IMR-90 (cell line): ENCODE measurements around the gene MCTP1. TPM values are rescaled to one million over a fixed set of nuclear protein-coding genes. Genes with fewer than 3 reads are reported as not detected.

ENCODE experiments used
- ATAC-seq: fragments of 200-7000 bp; cut with Tn5 transposase; 2 replicates; pipeline ENCODE4 v1.9.1; 2020; ENCODE audit warnings: low read depth, mild to moderate bottlenecking, moderate library complexity
- BruUV-seq: library from RNA; stranded (reverse); fragments of 400-500 nt; replicated peaks from 2 replicates; lab custom pipeline; 2021; lab: Mats Ljungman, UMichigan
- CTCF ChIA-PET: fragments of 300-600 bp; formaldehyde crosslinking; extraction: SDS; loops from one replicate; lab custom pipeline; 2021; ENCODE audit warnings: antibody characterized with exemption; lab: Yijun Ruan, JAX
- POLR2A ChIA-PET: fragments of 300-600 bp; sonication (Branson Sonifier 250); formaldehyde crosslinking; loops from one replicate; lab custom pipeline; 2022; ENCODE audit warnings: antibody characterized with exemption; ENCODE audit not compliant: unreplicated experiment; lab: Charles Lee
- DNase-seq: peaks from one replicate; pipeline ENCODE4 v3.0.0; 2013
- H2AFZ ChIP-seq: replicated peaks from 2 replicates; pipeline ENCODE3; 2013; ENCODE audit warnings: low read length, mild to moderate bottlenecking; ENCODE audit not compliant: poor library complexity
- H2AK5ac ChIP-seq: 2 replicates; pipeline ENCODE4 v1.6.1; 2013; ENCODE audit warnings: low read depth, low read length, inconsistent platforms
- H2AK9ac ChIP-seq: replicated peaks from 2 replicates; pipeline ENCODE3; 2013; ENCODE audit warnings: mild to moderate bottlenecking, low read depth, low read length, moderate library complexity; ENCODE audit not compliant: poor library complexity
- H2BK120ac ChIP-seq: 2 replicates; pipeline ENCODE4 v1.6.1; 2013; ENCODE audit warnings: low read depth, low read length, inconsistent platforms
- H2BK15ac ChIP-seq: 3 replicates; pipeline ENCODE4 v1.6.1; 2013; ENCODE audit warnings: low read depth, low read length, inconsistent platforms
- H2BK20ac ChIP-seq: 2 replicates; pipeline ENCODE4 v1.6.1; 2013; ENCODE audit warnings: low read depth, mild to moderate bottlenecking, inconsistent platforms, low read length, moderate library complexity
- H2BK5ac ChIP-seq: 2 replicates; pipeline ENCODE4 v1.6.1; 2013; ENCODE audit warnings: mild to moderate bottlenecking, low read depth, low read length, inconsistent platforms; ENCODE audit not compliant: poor library complexity, severe bottlenecking
- H3K14ac ChIP-seq: replicated peaks from 2 replicates; pipeline ENCODE4 v1.6.1; 2013; ENCODE audit warnings: low read depth, low read length, inconsistent platforms
- H3K18ac ChIP-seq: 2 replicates; pipeline ENCODE4 v1.6.1; 2013; ENCODE audit warnings: low read depth, low read length, control low read depth
- H3K23ac ChIP-seq: 2 replicates; pipeline ENCODE4 v1.6.1; 2013; ENCODE audit warnings: low read depth, low read length, inconsistent platforms
- H3K27ac ChIP-seq: 2 replicates; pipeline ENCODE4 v1.5.1; 2013; ENCODE audit warnings: mild to moderate bottlenecking, control low read depth, low read length; ENCODE audit not compliant: insufficient read depth
- H3K27me3 ChIP-seq: 2 replicates; pipeline ENCODE4 v1.6.1; 2013; ENCODE audit warnings: low read length; ENCODE audit not compliant: control insufficient read depth, insufficient read depth
- H3K36me3 ChIP-seq: 2 replicates; pipeline ENCODE4 v1.6.1; 2013; ENCODE audit warnings: low read length, mixed read lengths; ENCODE audit not compliant: control insufficient read depth, insufficient read depth
- H3K4ac ChIP-seq: 2 replicates; pipeline ENCODE4 v1.6.1; 2013; ENCODE audit warnings: low read depth, low read length, inconsistent platforms
- H3K4me1 ChIP-seq: 2 replicates; pipeline ENCODE4 v1.6.1; 2013; ENCODE audit warnings: low read length, mixed read lengths; ENCODE audit not compliant: control insufficient read depth, insufficient read depth
- H3K4me2 ChIP-seq: 2 replicates; pipeline ENCODE4 v1.6.1; 2013; ENCODE audit warnings: low read depth, mild to moderate bottlenecking, control low read depth, low read length, moderate library complexity
- H3K4me3 ChIP-seq: 2 replicates; pipeline ENCODE4 v1.5.1; 2013; ENCODE audit warnings: low read depth, mild to moderate bottlenecking, control low read depth, low read length, moderate library complexity; ENCODE audit not compliant: insufficient read depth
- H3K56ac ChIP-seq: 2 replicates; pipeline ENCODE4 v1.6.1; 2013; ENCODE audit warnings: low read length, inconsistent platforms; ENCODE audit not compliant: insufficient read depth; ENCODE audit errors: extremely low read depth
- H3K79me1 ChIP-seq, 2 experiments: 2 replicates each; pipeline ENCODE4 v1.6.1; 2013; ENCODE audit warnings: low read length in 2 of 2, inconsistent platforms in 1 of 2, low read depth in 1 of 2
- H3K9ac ChIP-seq: 2 replicates; pipeline ENCODE4 v1.6.1; 2013; ENCODE audit warnings: low read depth, low read length, control low read depth
- H3K9me1 ChIP-seq: 2 replicates; pipeline ENCODE4 v1.6.1; 2013; ENCODE audit warnings: low read length, inconsistent platforms; ENCODE audit not compliant: insufficient read depth
- H3K9me3 ChIP-seq: 2 replicates; pipeline ENCODE4 v1.6.1; 2013; ENCODE audit warnings: low read length; ENCODE audit not compliant: control insufficient read depth, insufficient read depth
- H4K20me1 ChIP-seq: 2 replicates; pipeline ENCODE4 v1.6.1; 2013; ENCODE audit warnings: low read length, inconsistent platforms; ENCODE audit not compliant: insufficient read depth
- H4K5ac ChIP-seq: 2 replicates; pipeline ENCODE4 v1.6.1; 2013; ENCODE audit warnings: mild to moderate bottlenecking, low read depth, low read length, control low read depth
- H4K8ac ChIP-seq, 2 experiments: 2 replicates each; pipeline ENCODE4 v1.6.1; 2013; ENCODE audit warnings: low read depth in 2 of 2, low read length in 2 of 2, control low read depth in 1 of 2, inconsistent platforms in 1 of 2
- H4K91ac ChIP-seq: 2 replicates; pipeline ENCODE4 v1.6.1; 2013; ENCODE audit warnings: low read depth, low read length, inconsistent platforms; ENCODE audit not compliant: insufficient read depth
- CEBPB ChIP-seq: IDR thresholded peaks from 2 replicates; pipeline ENCODE4 v1.6.1; 2012; ENCODE audit warnings: low read depth, low read length, improper control_type of control experiment
- FOS ChIP-seq: fragments of 150-350 bp; IDR thresholded peaks from 2 replicates; pipeline ENCODE4 v1.6.1; 2016; ENCODE audit warnings: low read depth, low read length
- MXI1 ChIP-seq: IDR thresholded peaks from 2 replicates; pipeline ENCODE4 v1.6.1; 2012; ENCODE audit warnings: low read depth, mild to moderate bottlenecking, low read length, moderate library complexity, borderline replicate concordance
- NFE2L2 ChIP-seq: fragments of 150-350 bp; IDR thresholded peaks from 2 replicates; pipeline ENCODE4 v1.6.1; 2016; ENCODE audit warnings: low read depth, mild to moderate bottlenecking, low read length
- RAD21 ChIP-seq: IDR thresholded peaks from 2 replicates; pipeline ENCODE4 v1.6.1; 2012; ENCODE audit warnings: low read length, improper control_type of control experiment
- WGBS, 2 experiments: methylation state at CpG; one replicate each; pipeline versions ENCODE4 v1.1.5 to v1.1.7; 2013; ENCODE audit warnings: missing lambda C conversion rate in 2 of 2; ENCODE audit not compliant: insufficient read length in 1 of 2; ENCODE audit errors: extremely low coverage in 2 of 2; 5-methylcytosine and 5-hydroxymethylcytosine counted together
- dilution Hi-C: fragments of 300-500 bp; cut with HindIII; formaldehyde crosslinking; loops from one replicate; pipeline ENCODE4 v1.14.3; 2018; ENCODE audit warnings: low sequenced_read_pairs; ENCODE audit not compliant: unreplicated experiment
- in situ Hi-C: fragments of 300-500 bp; cut with MboI; formaldehyde crosslinking; loops from 3 replicates; pipeline ENCODE4 v1.14.3; 2019; ENCODE audit warnings: low sequenced_read_pairs, inconsistent platforms, mixed read lengths
- intact Hi-C: fragments of 100-400 bp; cut with micrococcal nuclease; formaldehyde crosslinking; loops from 2 replicates; pipeline ENCODE4 v1.10.0; 2022
- polyA plus RNA-seq, 3 experiments: library from polyadenylated mRNA; depleted of rRNA; stranded (reverse); fragments of >200 nt; gene quantifications; 2 replicates each; pipeline ENCODE4 v1.2.3, GENCODE V29; 2012; ENCODE audit warnings: low replicate concordance in 1 of 3
- total RNA-seq: library from RNA; depleted of rRNA; stranded (reverse); fragments of >200 nt; gene quantifications from 2 replicates; pipeline ENCODE4 v1.2.3, GENCODE V29; 2012
- TF ChIP-seq, protein P1 (sequence below): conservative IDR thresholded peaks from 2 replicates; pipeline ENCODE4 v1.5.1; 2012; ENCODE audit warnings: mild to moderate bottlenecking, low read depth, low read length, improper control_type of control experiment
- TF ChIP-seq, protein P2 (sequence below): fragments of 150-350 bp; IDR thresholded peaks from 2 replicates; pipeline ENCODE4 v1.6.1; 2017; ENCODE audit warnings: mild to moderate bottlenecking, antibody characterized with exemption, low read length, low read depth
- TF ChIP-seq, protein P3 (sequence below): fragments of 150-350 bp; IDR thresholded peaks from 2 replicates; pipeline ENCODE4 v1.6.1; 2016; ENCODE audit warnings: low read depth, mild to moderate bottlenecking, low read length, moderate library complexity, borderline replicate concordance

MCTP1 gene
- total and polyA plus RNA-seq, 2 of the 4 experiments (the other 2 are of a cell fraction) = 0.21 TPM; not detected in 1

DNA sequence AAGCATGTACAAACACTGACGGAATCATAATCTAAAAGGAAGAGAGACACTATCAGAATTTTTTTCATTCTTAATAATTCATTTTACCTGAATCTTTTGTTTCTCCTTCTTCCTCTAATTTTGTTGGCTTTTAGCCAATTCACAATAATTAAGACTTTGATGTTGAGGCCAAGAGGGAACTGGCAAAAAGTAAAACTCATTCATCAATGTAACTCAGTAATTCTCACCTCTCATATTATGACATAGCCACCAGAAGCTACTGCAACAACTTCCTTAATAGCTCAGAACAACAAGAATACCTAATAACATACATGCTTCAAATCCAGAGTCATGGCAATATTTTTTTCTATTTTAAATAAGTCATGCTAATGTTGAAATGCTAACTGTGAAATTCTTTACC, 64.5 kb downstream of the MCTP1 start:
- no peak overlapping the region for H4K5ac ChIP-seq
- no peaks in the 10 kb centered on the region for H3K9me3 ChIP-seq
- no peak overlapping the region for H3K4me2 ChIP-seq
- H3K56ac ChIP-seq = no peak overlapping the region
- no peak overlapping the region for H2BK15ac ChIP-seq
- H2BK120ac ChIP-seq = no peak overlapping the region
- H3K4ac ChIP-seq = no peak overlapping the region
- no peak overlapping the region for H2AFZ ChIP-seq
- intact Hi-C loops (no loop called here), dilution Hi-C loops (no loop called here), in situ Hi-C loops (no loop called here)
- no peak overlapping the region for H2BK20ac ChIP-seq
- H3K4me3 ChIP-seq = no peak overlapping the region
- no peaks in the 10 kb centered on the region for H4K20me1 ChIP-seq
- ChIA-PET POLR2A (no interaction called here), CTCF (no interaction called here)
- no peaks in the 10 kb centered on the region for H3K79me1 ChIP-seq
- no peaks in the 10 kb centered on the region for H3K36me3 ChIP-seq
- no peak overlapping the region for H4K91ac ChIP-seq
- no peak overlapping the region for H2AK5ac ChIP-seq
- H3K23ac ChIP-seq = no peak overlapping the region
- H3K9me1 ChIP-seq = no peaks in the 10 kb centered on the region
- no peaks in the 10 kb centered on the region for H3K4me1 ChIP-seq
- H2BK5ac ChIP-seq = no peak overlapping the region
- H2AK9ac ChIP-seq = no peak overlapping the region
- ATAC-seq (no peak), DNase-seq (no peak)
- H3K18ac ChIP-seq = no peak overlapping the region
- no peak overlapping the region for H3K9ac ChIP-seq
- no CpG with 5 or more reads among the region's 1 CpG for WGBS, 2 experiments
- H3K27me3 ChIP-seq = no peaks in the 10 kb centered on the region
- no TSS peak for BruUV-seq
- H3K27ac ChIP-seq = no peak overlapping the region
- TF ChIP-seq, protein P1, sequence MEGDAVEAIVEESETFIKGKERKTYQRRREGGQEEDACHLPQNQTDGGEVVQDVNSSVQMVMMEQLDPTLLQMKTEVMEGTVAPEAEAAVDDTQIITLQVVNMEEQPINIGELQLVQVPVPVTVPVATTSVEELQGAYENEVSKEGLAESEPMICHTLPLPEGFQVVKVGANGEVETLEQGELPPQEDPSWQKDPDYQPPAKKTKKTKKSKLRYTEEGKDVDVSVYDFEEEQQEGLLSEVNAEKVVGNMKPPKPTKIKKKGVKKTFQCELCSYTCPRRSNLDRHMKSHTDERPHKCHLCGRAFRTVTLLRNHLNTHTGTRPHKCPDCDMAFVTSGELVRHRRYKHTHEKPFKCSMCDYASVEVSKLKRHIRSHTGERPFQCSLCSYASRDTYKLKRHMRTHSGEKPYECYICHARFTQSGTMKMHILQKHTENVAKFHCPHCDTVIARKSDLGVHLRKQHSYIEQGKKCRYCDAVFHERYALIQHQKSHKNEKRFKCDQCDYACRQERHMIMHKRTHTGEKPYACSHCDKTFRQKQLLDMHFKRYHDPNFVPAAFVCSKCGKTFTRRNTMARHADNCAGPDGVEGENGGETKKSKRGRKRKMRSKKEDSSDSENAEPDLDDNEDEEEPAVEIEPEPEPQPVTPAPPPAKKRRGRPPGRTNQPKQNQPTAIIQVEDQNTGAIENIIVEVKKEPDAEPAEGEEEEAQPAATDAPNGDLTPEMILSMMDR = no peak
- TF ChIP-seq RAD21 (no peak), CEBPB (no peak), NFE2L2 (no peak), FOS (no peak), MXI1 (no peak)
- TF ChIP-seq, protein P2, sequence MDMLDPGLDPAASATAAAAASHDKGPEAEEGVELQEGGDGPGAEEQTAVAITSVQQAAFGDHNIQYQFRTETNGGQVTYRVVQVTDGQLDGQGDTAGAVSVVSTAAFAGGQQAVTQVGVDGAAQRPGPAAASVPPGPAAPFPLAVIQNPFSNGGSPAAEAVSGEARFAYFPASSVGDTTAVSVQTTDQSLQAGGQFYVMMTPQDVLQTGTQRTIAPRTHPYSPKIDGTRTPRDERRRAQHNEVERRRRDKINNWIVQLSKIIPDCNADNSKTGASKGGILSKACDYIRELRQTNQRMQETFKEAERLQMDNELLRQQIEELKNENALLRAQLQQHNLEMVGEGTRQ = no peak
- TF ChIP-seq, protein P3, sequence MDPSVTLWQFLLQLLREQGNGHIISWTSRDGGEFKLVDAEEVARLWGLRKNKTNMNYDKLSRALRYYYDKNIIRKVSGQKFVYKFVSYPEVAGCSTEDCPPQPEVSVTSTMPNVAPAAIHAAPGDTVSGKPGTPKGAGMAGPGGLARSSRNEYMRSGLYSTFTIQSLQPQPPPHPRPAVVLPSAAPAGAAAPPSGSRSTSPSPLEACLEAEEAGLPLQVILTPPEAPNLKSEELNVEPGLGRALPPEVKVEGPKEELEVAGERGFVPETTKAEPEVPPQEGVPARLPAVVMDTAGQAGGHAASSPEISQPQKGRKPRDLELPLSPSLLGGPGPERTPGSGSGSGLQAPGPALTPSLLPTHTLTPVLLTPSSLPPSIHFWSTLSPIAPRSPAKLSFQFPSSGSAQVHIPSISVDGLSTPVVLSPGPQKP = no peak
- no peak overlapping the region for H4K8ac ChIP-seq
- H3K14ac ChIP-seq = no peak overlapping the region
